Measurements from ENCODE around the gene CD80.

DNA sequence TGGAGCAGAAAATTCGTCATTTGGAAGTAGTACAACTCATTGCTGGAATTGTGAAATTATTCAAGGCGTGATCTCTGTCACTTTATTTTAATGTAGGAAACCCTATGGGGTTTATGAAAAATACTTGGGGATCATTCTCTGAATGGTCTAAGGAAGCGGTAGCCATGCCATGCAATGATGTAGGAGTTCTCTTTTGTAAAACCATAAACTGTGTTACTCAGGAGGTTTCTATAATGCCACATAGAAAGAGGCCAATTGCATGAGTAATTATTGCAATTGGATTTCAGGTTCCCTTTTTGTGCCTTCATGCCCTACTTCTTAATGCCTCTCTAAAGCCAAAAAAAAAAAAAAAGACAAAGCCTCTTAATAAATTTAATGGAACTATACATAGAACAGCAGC lies 66.6 kb downstream of the CD80 start:
- TF ChIP-seq, protein P1, sequence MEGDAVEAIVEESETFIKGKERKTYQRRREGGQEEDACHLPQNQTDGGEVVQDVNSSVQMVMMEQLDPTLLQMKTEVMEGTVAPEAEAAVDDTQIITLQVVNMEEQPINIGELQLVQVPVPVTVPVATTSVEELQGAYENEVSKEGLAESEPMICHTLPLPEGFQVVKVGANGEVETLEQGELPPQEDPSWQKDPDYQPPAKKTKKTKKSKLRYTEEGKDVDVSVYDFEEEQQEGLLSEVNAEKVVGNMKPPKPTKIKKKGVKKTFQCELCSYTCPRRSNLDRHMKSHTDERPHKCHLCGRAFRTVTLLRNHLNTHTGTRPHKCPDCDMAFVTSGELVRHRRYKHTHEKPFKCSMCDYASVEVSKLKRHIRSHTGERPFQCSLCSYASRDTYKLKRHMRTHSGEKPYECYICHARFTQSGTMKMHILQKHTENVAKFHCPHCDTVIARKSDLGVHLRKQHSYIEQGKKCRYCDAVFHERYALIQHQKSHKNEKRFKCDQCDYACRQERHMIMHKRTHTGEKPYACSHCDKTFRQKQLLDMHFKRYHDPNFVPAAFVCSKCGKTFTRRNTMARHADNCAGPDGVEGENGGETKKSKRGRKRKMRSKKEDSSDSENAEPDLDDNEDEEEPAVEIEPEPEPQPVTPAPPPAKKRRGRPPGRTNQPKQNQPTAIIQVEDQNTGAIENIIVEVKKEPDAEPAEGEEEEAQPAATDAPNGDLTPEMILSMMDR (IDR thresholded peaks at IDR 0.05): no peak
- no peak for TF ChIP-seq POLR2A (IDR thresholded peaks at IDR 0.05)
